Kidney epithelial cell (primary cell): ENCODE results near the gene OXCT1. TPM values are rescaled to one million over a fixed set of nuclear protein-coding genes. Genes with fewer than 3 reads are reported as not detected.
A peak's percentile ranks its signal among the peaks of the same experiment; 100 is the strongest.
"Not testable (repeated sequence)": the region's sequence is repeated elsewhere in the genome, so short reads cannot be mapped to it uniquely, and the experiment has no call there.

Experiments used
- DNase-seq: peaks from one replicate; pipeline ENCODE4 v3.0.0-alpha.2; 2010; ENCODE audit warnings: low read depth
- H3K27me3 ChIP-seq: 2 replicates; pipeline ENCODE4 v1.6.0; 2011; ENCODE audit warnings: low read length; ENCODE audit not compliant: control insufficient read depth, insufficient read depth
- H3K36me3 ChIP-seq: 2 replicates; pipeline ENCODE4 v1.5.1; 2011; ENCODE audit warnings: low read length; ENCODE audit not compliant: control insufficient read depth, insufficient read depth
- H3K4me3 ChIP-seq: 2 replicates; pipeline ENCODE4 v1.5.1; 2011; ENCODE audit warnings: low read depth, mild to moderate bottlenecking, control low read depth, low read length
- CTCF ChIP-seq: IDR thresholded peaks from 2 replicates; pipeline ENCODE4 v1.5.1; 2011; ENCODE audit warnings: mild to moderate bottlenecking, moderate library complexity, low read length, control low read depth, inconsistent platforms; ENCODE audit not compliant: insufficient read depth, poor library complexity, severe bottlenecking
- total RNA-seq: library from RNA; depleted of rRNA; stranded (reverse); fragments of >200 nt; gene quantifications from 2 replicates; pipeline ENCODE4 v1.2.3, GENCODE V29; 2015

OXCT1 gene
- total RNA-seq, 1 donor from 2014 or later, result 21.0 TPM

- no peak for TF ChIP-seq CTCF
- Histone ChIP-seq H3K4me3 (no peak overlapping the region), H3K36me3 (no peaks in the 10 kb centered on the region), H3K27me3 (no peaks in the 10 kb centered on the region)
- DNase-seq, result no peak
Measured at GRCh38 chr5:41754857-41755256, 115.4 kb downstream of the OXCT1 start.

DNA sequence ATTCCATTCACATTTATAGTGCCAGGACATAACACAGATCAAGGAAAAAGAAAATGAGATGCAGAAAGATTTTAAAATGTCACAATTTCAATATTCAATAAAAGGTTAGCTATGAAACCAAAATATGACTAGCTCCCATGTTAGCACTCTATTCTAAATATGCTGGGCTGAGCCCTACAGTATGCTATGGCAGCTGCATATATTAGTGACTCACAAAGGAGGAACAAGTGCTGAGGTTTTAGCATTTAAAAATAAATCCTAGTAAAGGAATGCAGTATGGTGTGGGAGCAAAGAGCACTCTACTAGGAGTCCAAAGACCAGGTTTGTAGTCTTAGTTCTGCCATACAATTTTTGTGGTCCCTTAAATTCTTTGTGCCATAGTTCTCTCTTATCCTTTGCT, 118.4 kb downstream of the OXCT1 start:
- H3K4me3 ChIP-seq, result no peak overlapping the region
- TF ChIP-seq CTCF, result no peak
- no peak for DNase-seq

GRCh38 chr5:41748631-41749030, 121.6 kb downstream of the OXCT1 start:
- DNase-seq, result peak; percentile 83
- Histone ChIP-seq H3K4me3 (no peak overlapping the region), H3K27me3 (no peaks in the 10 kb centered on the region), H3K36me3 (no peaks in the 10 kb centered on the region)
- TF ChIP-seq CTCF, result no peak

More for the DNA sequence above, 118.4 kb downstream of the OXCT1 start:
- Histone ChIP-seq H3K36me3 (no peaks in the 10 kb centered on the region), H3K27me3 (no peaks in the 10 kb centered on the region)

GRCh38 chr5:41747708-41748107, 122.5 kb downstream of the OXCT1 start:
- Histone ChIP-seq H3K27me3 (no peaks in the 10 kb centered on the region), H3K4me3 (no peak overlapping the region), H3K36me3 (no peaks in the 10 kb centered on the region)
- DNase-seq, result no peak
- TF ChIP-seq CTCF, result no peak

- Histone ChIP-seq H3K36me3 (no peaks in the 10 kb centered on the region), H3K27me3 (no peaks in the 10 kb centered on the region), H3K4me3 (no peak overlapping the region)
- no peak for TF ChIP-seq CTCF
- DNase-seq, result no peak
Measured at GRCh38 chr5:41747301-41747700, 122.9 kb downstream of the OXCT1 start.

DNA sequence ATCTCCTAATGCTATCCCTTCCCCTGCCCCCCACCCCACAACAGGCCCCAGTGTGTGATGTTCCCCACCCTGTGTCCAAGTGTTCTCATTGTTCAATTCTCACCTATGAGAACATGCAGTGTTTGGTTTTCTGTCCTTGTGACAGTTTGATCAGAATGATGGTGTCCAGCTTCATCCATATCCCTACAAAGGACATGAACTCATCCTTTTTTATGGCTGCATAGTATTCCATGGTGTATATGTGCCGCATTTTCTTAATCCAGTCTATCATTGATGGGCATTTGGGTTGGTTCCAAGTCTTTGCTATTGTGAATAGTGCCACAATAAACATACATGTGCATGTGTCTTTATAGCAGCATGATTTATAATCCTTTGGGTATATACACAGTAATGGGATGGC, 127.6 kb downstream of the OXCT1 start:
- DNase-seq, H3K36me3 ChIP-seq, H3K4me3 ChIP-seq, H3K27me3 ChIP-seq: not testable (repeated sequence)
